ENCODE measurements around the gene GTF2H4.
A peak's percentile ranks its signal among the peaks of the same experiment; 100 is the strongest.
"Not testable (repeated sequence)": the region's sequence is repeated elsewhere in the genome, so short reads cannot be mapped to it uniquely, and the experiment has no call there.

The GTF2H4 gene

GRCh38 chr6:30873137-30873640, 34.8 kb upstream of the GTF2H4 start:
- DNase-seq (ENCODE audit: low read depth, low spot score), result no peak
- no peak overlapping the region for H3K9ac ChIP-seq (ENCODE audit: insufficient read length)
- no peak overlapping the region for H3K27ac ChIP-seq
- H3K9me3 ChIP-seq (ENCODE audit: low read depth, low read length), result peaks cover 16% of the 10 kb centered on the region
- no peaks in the 10 kb centered on the region for H3K36me3 ChIP-seq (ENCODE audit: insufficient read depth, low read length)
- H3K4me3 ChIP-seq, result no peak overlapping the region
- TF ChIP-seq FOXP2 (optimal IDR thresholded peaks at IDR 0.05; ENCODE audit: control extremely low read depth, extremely low read length, insufficient read depth) (no peak), EZH2 (IDR thresholded peaks at IDR 0.05) (no peak), POLR2AphosphoS5 (IDR thresholded peaks at IDR 0.05; ENCODE audit: borderline replicate concordance, low read depth, low read length) (no peak)

GRCh38 chr6:30873795-30874194, 34.2 kb upstream of the GTF2H4 start:
- not testable (repeated sequence) for DNase-seq (ENCODE audit: low read depth, low spot score); H3K9ac ChIP-seq (ENCODE audit: insufficient read length); H3K4me3 ChIP-seq; H3K36me3 ChIP-seq (ENCODE audit: insufficient read depth, low read length); H3K27ac ChIP-seq
- H3K9me3 ChIP-seq (ENCODE audit: low read depth, low read length), result peaks cover 11% of the 10 kb centered on the region

- Histone ChIP-seq H3K9me3 (ENCODE audit: low read depth, low read length) (peaks cover 11% of the 10 kb centered on the region), H3K9ac (ENCODE audit: insufficient read length) (no peak overlapping the region), H3K4me3 (no peak overlapping the region), H3K27ac (no peak overlapping the region), H3K36me3 (ENCODE audit: insufficient read depth, low read length) (no peaks in the 10 kb centered on the region)
- TF ChIP-seq FOXP2 (optimal IDR thresholded peaks at IDR 0.05; ENCODE audit: control extremely low read depth, extremely low read length, insufficient read depth) (no peak), POLR2AphosphoS5 (IDR thresholded peaks at IDR 0.05; ENCODE audit: borderline replicate concordance, low read depth, low read length) (no peak)
- no peak for DNase-seq (ENCODE audit: low read depth, low spot score)
Observed at GRCh38 chr6:30875244-30876038, 32.6 kb upstream of the GTF2H4 start.

- TF ChIP-seq FOXP2 (optimal IDR thresholded peaks at IDR 0.05; ENCODE audit: control extremely low read depth, extremely low read length, insufficient read depth), result no peak
- TF ChIP-seq EZH2 (IDR thresholded peaks at IDR 0.05), result no peak
- no peak for TF ChIP-seq POLR2AphosphoS5 (IDR thresholded peaks at IDR 0.05; ENCODE audit: borderline replicate concordance, low read depth, low read length)
- DNase-seq (ENCODE audit: low read depth, low spot score), result no peak
- Histone ChIP-seq H3K9ac (ENCODE audit: insufficient read length) (no peak overlapping the region), H3K4me3 (no peak overlapping the region), H3K27ac (peak overlapping the region; percentile 25; the same call in 1 of the 2 replicates), H3K9me3 (ENCODE audit: low read depth, low read length) (peaks cover 11% of the 10 kb centered on the region), H3K36me3 (ENCODE audit: insufficient read depth, low read length) (no peaks in the 10 kb centered on the region)
Observed at GRCh38 chr6:30876039-30876730, 31.8 kb upstream of the GTF2H4 start.

- Histone ChIP-seq H3K9ac (ENCODE audit: insufficient read length) (peak overlapping the region; percentile 25), H3K27ac (no peak overlapping the region), H3K9me3 (ENCODE audit: low read depth, low read length) (peaks cover 6% of the 10 kb centered on the region; the same call in 1 of the 2 replicates), H3K4me3 (peak overlapping the region; percentile 60), H3K36me3 (ENCODE audit: insufficient read depth, low read length) (no peaks in the 10 kb centered on the region)
- peak; percentile 59 for DNase-seq (ENCODE audit: low read depth, low spot score)
- TF ChIP-seq POLR2AphosphoS5 (IDR thresholded peaks at IDR 0.05; ENCODE audit: borderline replicate concordance, low read depth, low read length), result no peak
- no peak for TF ChIP-seq FOXP2 (optimal IDR thresholded peaks at IDR 0.05; ENCODE audit: control extremely low read depth, extremely low read length, insufficient read depth)
- TF ChIP-seq EZH2 (IDR thresholded peaks at IDR 0.05), result no peak
Observed at GRCh38 chr6:30877419-30878262, 30.4 kb upstream of the GTF2H4 start.

GRCh38 chr6:30879684-30880427, 28.2 kb upstream of the GTF2H4 start:
- TF ChIP-seq EZH2 (IDR thresholded peaks at IDR 0.05), result no peak
- no peak for TF ChIP-seq FOXP2 (optimal IDR thresholded peaks at IDR 0.05; ENCODE audit: control extremely low read depth, extremely low read length, insufficient read depth)
- TF ChIP-seq POLR2AphosphoS5 (IDR thresholded peaks at IDR 0.05; ENCODE audit: borderline replicate concordance, low read depth, low read length), result no peak
- H3K9ac ChIP-seq (ENCODE audit: insufficient read length), result no peak overlapping the region

GRCh38 chr6:30880698-30881252, 27.2 kb upstream of the GTF2H4 start:
- H3K9ac ChIP-seq (ENCODE audit: insufficient read length), result no peak overlapping the region
- H3K27ac ChIP-seq, result peak overlapping the region; percentile 13; the same call in 1 of the 2 replicates
- no peaks in the 10 kb centered on the region for H3K9me3 ChIP-seq (ENCODE audit: low read depth, low read length)
- H3K4me3 ChIP-seq, result no peak overlapping the region
- H3K36me3 ChIP-seq (ENCODE audit: insufficient read depth, low read length), result no peaks in the 10 kb centered on the region
- DNase-seq (ENCODE audit: low read depth, low spot score), result no peak
- TF ChIP-seq POLR2AphosphoS5 (IDR thresholded peaks at IDR 0.05; ENCODE audit: borderline replicate concordance, low read depth, low read length) (no peak), FOXP2 (optimal IDR thresholded peaks at IDR 0.05; ENCODE audit: control extremely low read depth, extremely low read length, insufficient read depth) (no peak), EZH2 (IDR thresholded peaks at IDR 0.05) (no peak)

More at GRCh38 chr6:30879684-30880427, 28.2 kb upstream of the GTF2H4 start:
- peak overlapping the region; percentile 13; the same call in 1 of the 2 replicates for H3K27ac ChIP-seq
- H3K4me3 ChIP-seq, result no peak overlapping the region
- no peaks in the 10 kb centered on the region for H3K36me3 ChIP-seq (ENCODE audit: insufficient read depth, low read length)
- no peak for DNase-seq (ENCODE audit: low read depth, low spot score)
- H3K9me3 ChIP-seq (ENCODE audit: low read depth, low read length), result no peaks in the 10 kb centered on the region
